Measurements from ENCODE around the gene RNF151. TPM values are rescaled to one million over a fixed set of nuclear protein-coding genes. Genes with fewer than 3 reads are reported as not detected.
A peak's percentile ranks its signal among the peaks of the same experiment; 100 is the strongest.

RNF151 gene
- total RNA-seq, 4 donors from 2014 or later, result not detected

DNA sequence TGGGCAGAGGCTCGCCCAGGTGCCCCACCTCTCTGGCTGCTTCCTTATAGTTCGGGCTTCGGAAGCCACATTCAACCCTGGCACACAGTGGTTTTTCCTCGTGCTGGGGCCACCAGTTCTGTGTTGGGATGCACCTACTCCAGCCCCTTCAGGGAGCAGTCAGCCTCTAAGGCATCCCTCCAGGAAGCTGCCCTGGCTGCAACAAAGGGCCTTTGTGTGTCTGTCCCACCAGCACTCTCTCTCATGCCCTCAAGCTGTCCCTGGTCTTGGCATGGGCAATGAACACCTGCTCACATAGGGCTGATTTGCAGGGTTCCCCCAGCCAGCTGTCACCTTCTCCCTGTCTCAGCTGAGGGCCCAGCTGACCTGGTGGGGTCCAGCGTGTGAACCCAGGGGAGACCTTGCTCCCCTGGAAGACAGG, 15.4 kb downstream of the RNF151 start:
- WGBS, result 38% methylated on average over 3 of the region's 5 CpGs
- Histone ChIP-seq H3K27ac (no peak overlapping the region), H3K27me3 (peaks cover 29% of the 10 kb centered on the region), H3K4me3 (no peak overlapping the region), H3K9me3 (no peaks in the 10 kb centered on the region), H3K4me1 (peaks cover 66% of the 10 kb centered on the region), H3K36me3 (peaks cover 27% of the 10 kb centered on the region)
- TF ChIP-seq POLR2A (IDR thresholded peaks at IDR 0.05) (no peak), POLR2AphosphoS5 (IDR thresholded peaks at IDR 0.05) (no peak), EP300 (IDR thresholded peaks at IDR 0.05) (no peak)
- TF ChIP-seq, protein P1, sequence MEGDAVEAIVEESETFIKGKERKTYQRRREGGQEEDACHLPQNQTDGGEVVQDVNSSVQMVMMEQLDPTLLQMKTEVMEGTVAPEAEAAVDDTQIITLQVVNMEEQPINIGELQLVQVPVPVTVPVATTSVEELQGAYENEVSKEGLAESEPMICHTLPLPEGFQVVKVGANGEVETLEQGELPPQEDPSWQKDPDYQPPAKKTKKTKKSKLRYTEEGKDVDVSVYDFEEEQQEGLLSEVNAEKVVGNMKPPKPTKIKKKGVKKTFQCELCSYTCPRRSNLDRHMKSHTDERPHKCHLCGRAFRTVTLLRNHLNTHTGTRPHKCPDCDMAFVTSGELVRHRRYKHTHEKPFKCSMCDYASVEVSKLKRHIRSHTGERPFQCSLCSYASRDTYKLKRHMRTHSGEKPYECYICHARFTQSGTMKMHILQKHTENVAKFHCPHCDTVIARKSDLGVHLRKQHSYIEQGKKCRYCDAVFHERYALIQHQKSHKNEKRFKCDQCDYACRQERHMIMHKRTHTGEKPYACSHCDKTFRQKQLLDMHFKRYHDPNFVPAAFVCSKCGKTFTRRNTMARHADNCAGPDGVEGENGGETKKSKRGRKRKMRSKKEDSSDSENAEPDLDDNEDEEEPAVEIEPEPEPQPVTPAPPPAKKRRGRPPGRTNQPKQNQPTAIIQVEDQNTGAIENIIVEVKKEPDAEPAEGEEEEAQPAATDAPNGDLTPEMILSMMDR (IDR thresholded peaks at IDR 0.05), result no peak
- DNase-seq (ENCODE audit: low spot score in 2 of 2), result no peak

DNA sequence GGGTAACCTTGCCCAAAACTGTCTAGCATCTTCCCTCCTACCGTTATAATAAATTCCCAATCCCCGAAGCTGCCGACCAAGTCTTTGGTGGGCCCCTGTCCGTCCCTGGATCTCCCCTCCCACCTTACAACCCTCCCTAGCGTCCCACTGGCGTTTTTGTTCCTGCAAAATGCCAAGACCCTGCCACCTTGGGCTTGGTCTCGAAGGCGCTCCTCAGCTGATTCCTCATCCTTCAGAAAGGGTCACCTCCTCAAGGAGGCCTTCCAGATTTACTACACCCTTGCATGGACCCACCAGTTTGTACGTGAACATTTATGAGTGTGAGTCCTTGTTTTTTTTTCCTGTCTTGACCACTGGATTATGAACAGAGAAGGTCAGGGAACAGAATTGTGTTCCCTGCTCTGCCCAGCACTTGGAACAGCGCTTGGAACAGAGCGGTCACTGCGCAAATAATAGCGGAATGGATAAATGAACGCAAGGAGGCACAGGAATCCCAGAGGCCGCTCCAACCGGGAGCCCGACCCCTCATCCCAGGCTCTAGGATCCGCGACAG, 16.4 kb downstream of the RNF151 start:
- no peak for TF ChIP-seq POLR2AphosphoS5 (IDR thresholded peaks at IDR 0.05)
- TF ChIP-seq, protein P1 (IDR thresholded peaks at IDR 0.05), result no peak
- TF ChIP-seq POLR2A (IDR thresholded peaks at IDR 0.05), result no peak
- TF ChIP-seq EP300 (IDR thresholded peaks at IDR 0.05), result no peak

DNA sequence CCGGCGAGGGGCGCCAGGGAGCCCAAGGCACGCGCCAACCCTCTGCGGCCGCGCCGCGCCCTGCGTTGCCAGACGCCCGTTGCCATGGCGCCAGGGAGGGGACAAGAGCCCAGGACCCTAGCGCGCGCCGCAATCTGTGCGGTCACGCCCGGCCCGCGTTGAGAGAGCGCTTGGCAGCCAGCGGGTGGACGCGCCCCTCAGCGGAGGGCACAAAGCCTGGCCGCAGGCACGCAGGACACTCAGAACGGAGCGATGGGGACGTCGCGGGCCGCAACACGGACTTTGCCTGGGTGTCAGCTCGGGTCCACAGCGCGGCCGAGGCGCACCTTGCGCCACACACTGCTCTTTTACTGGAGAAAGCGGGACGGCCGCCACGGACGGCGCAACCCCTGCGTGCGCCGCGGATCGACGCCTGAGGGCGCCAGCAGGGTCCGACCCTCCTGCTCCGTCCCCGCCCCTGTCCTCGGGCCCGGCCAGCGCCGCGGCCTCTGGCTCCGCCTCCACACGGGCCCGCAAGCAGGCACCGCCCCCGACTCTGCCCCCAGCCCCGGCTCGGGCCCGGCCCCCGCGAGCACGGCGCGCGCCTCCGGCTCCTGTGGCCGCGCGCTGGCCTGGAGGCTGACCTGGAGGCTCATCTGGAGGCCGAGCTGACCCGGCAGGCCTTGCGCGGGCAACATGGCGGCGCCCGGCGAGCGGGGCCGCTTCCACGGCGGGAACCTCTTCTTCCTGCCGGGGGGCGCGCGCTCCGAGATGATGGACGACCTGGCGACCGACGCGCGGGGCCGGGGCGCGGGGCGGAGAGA, 17.1 kb downstream of the RNF151 start, which contains the start of gene GFER:
Gene GFER (plus strand): TSS at position 650 of the 803 bp plus-strand sequence. CDS start 26 bp downstream, at position 676.
- Histone ChIP-seq H3K36me3 (peaks cover 12% of the 10 kb centered on the region), H3K4me1 (peaks cover 60% of the 10 kb centered on the region), H3K27me3 (peaks cover 19% of the 10 kb centered on the region), H3K9me3 (no peaks in the 10 kb centered on the region), H3K27ac (peak within 1 kb of the TSS; percentile 74), H3K4me3 (peak within 1 kb of the TSS; percentile 74)
- WGBS, result 0% methylated on average over 3 of the region's 109 CpGs
- DNase-seq (ENCODE audit: low spot score in 2 of 2), result peak; percentile 89 to 90
- TF ChIP-seq EP300 (IDR thresholded peaks at IDR 0.05) (no peak), POLR2A (IDR thresholded peaks at IDR 0.05) (no peak), POLR2AphosphoS5 (IDR thresholded peaks at IDR 0.05) (peak in 2 of 3 donors; percentile 22 to 64)
- TF ChIP-seq, protein P1 (IDR thresholded peaks at IDR 0.05), result peak in 1 of 2 donors; percentile 7

More for the DNA sequence above, 16.4 kb downstream of the RNF151 start:
- Histone ChIP-seq H3K36me3 (peaks cover 17% of the 10 kb centered on the region), H3K27ac (peak overlapping the region; percentile 74), H3K4me1 (peaks cover 66% of the 10 kb centered on the region), H3K27me3 (peaks cover 22% of the 10 kb centered on the region), H3K9me3 (no peaks in the 10 kb centered on the region), H3K4me3 (peak overlapping the region; percentile 74)
- DNase-seq (ENCODE audit: low spot score in 2 of 2), result no peak
- WGBS, result 30% methylated on average over 19 of the region's 19 CpGs

DNA sequence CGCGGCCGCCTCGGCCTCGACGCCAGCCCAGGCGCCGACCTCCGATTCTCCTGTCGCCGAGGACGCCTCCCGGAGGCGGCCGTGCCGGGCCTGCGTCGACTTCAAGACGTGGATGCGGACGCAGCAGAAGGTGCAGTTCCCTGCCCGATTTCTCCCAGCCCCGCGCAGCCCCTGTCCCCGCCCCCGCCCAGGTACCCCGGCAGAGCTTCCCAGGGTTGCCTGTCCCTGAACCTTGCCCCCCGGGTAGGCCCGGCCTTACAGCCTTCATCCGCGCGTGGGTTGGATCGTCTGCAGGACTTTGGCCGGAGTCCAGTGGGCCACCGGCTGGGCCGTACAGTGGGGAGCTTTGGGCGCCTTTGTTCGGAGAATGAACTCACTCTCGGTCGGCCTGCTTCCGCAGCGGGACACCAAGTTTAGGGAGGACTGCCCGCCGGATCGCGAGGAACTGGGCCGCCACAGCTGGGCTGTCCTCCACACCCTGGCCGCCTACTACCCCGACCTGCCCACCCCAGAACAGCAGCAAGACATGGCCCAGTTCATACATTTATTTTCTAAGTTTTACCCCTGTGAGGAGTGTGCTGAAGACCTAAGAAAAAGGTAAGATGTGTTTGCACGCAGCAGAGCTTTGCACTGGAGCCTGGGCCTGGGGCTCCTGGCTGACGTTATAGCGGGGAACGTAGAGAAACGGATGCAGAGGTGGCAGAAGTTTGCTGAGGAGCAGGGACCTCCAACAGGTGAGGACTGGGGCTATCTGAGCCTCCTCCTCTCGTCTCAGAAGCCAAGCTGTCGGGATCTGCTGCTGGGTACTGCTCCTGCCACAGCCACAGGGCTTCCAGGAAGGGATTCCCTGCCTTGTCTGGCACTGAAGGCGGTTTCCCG, 17.9 kb downstream of the RNF151 start:
- Histone ChIP-seq H3K27ac (peak overlapping the region; percentile 74), H3K36me3 (peaks cover 12% of the 10 kb centered on the region), H3K27me3 (peaks cover 21% of the 10 kb centered on the region), H3K9me3 (no peaks in the 10 kb centered on the region), H3K4me1 (peaks cover 58% of the 10 kb centered on the region), H3K4me3 (peak overlapping the region; percentile 74)
- no peak for DNase-seq (ENCODE audit: low spot score in 2 of 2)
- 19% methylated on average over 15 of the region's 58 CpGs for WGBS
- TF ChIP-seq POLR2AphosphoS5 (IDR thresholded peaks at IDR 0.05), result no peak
- no peak for TF ChIP-seq POLR2A (IDR thresholded peaks at IDR 0.05)
- TF ChIP-seq EP300 (IDR thresholded peaks at IDR 0.05), result no peak
- TF ChIP-seq, protein P1 (IDR thresholded peaks at IDR 0.05), result no peak

All from suprapubic skin (tissue), 4 donors.